ENCODE data around the gene CREB5. TPM values are rescaled to one million over a fixed set of nuclear protein-coding genes. Genes with fewer than 3 reads are reported as not detected.
A peak's percentile ranks its signal among the peaks of the same experiment; 100 is the strongest.

Gene CREB5
- total and polyA plus RNA-seq, 2 donors (not counting 3 experiments of a cell fraction or from before 2014, with no cell fraction given), result 19.6 to 28.4 TPM

DNA sequence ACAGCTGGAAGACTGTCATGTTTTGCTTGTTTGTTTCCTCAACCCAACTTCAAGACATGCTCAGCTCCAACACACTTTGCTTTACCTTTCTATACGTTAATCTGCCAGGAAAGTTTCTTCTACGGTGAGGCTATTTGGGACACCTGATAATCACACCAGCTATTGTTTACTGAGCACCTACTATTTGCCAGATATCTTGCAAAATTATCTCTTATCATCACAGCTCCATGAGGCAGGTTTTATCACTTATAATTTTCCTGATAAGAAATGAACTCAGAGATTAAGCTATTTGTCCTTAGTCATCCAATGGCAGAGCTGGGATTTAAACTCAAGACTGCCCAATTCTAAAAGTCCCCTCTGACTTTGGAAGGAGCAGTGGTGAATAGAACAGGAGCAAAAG is 117.4 kb downstream of the CREB5 start:
- H2AFZ ChIP-seq (ENCODE audit: low read depth, low read length), result no peak overlapping the region
- intact Hi-C loops (cut with micrococcal nuclease) (loop anchor here (1.0 to 2.0 kb wide), 5 partner anchors 20 to 156 kb away; no protein-coding TSS in a partner anchor), dilution Hi-C loops (cut with MboI; ENCODE audit: extremely low pct_ligation_motif_present, low sequenced_read_pairs) (no loop called here)
- H3K27me3 ChIP-seq (ENCODE audit: control insufficient read depth in 2 of 2, insufficient read depth in 2 of 2, low read length in 2 of 2), result no peaks in the 10 kb centered on the region
- no peaks in the 10 kb centered on the region for H4K20me1 ChIP-seq (replicated peaks; ENCODE audit: control insufficient read depth, extremely low read depth, insufficient read depth, low read length)
- no peaks in the 10 kb centered on the region for H3K36me3 ChIP-seq (ENCODE audit: control insufficient read depth in 2 of 2, extremely low read depth in 1 of 2, insufficient read depth in 2 of 2, low read length in 2 of 2)
- H3K4me2 ChIP-seq (ENCODE audit: insufficient read depth, low read length), result peak overlapping the region; percentile 54
- FAIRE-seq (no peak), DNase-seq (ENCODE audit: low read depth, low spot score) (no peak)
- peaks cover 31% of the 10 kb centered on the region for H3K4me1 ChIP-seq (ENCODE audit: control insufficient read depth, extremely low read depth, insufficient read depth, low read length)
- H3K4me3 ChIP-seq (replicated peaks in 1 of 3; ENCODE audit: insufficient read depth in 1 of 3, low read depth in 1 of 3, low read length in 3 of 3), result no peak overlapping the region
- no peaks in the 10 kb centered on the region for H3K9me1 ChIP-seq (replicated peaks; ENCODE audit: control insufficient read depth, extremely low read depth, insufficient read depth, low read length)
- BruUV-seq (replicated peaks), result no TSS peak
- no peak overlapping the region for H3K9ac ChIP-seq (replicated peaks; ENCODE audit: extremely low read depth, insufficient read depth, low read length)
- H3K27ac ChIP-seq (ENCODE audit: insufficient read depth, low read depth, low read length), result peak overlapping the region; percentile 47
- ChIA-PET POLR2A (no interaction called here), CTCF (interaction anchor here (0.7 to 2.4 kb wide), 10 partner anchors 11 to 427 kb away, joined by 3 to 8 read pairs (median 4); no protein-coding TSS in a partner anchor)
- no peaks in the 10 kb centered on the region for H3K9me3 ChIP-seq (replicated peaks; ENCODE audit: control insufficient read depth, insufficient read depth, low read length)
- H3K79me2 ChIP-seq (ENCODE audit: control insufficient read depth, insufficient read depth, low read length), result no peaks in the 10 kb centered on the region
- TF ChIP-seq EZH2 (IDR thresholded peaks at IDR 0.05; ENCODE audit: borderline replicate concordance, low read depth, low read length, severe bottlenecking) (no peak), JUN (IDR thresholded peaks at IDR 0.05; ENCODE audit: borderline replicate concordance, insufficient read depth, insufficient read length, low read depth) (no peak), POLR2A (IDR thresholded peaks at IDR 0.05; ENCODE audit: low read depth, low read length) (no peak), GATA2 (IDR thresholded peaks at IDR 0.05; ENCODE audit: insufficient read depth, insufficient read length, low read depth, low read length) (no peak), POLR2AphosphoS5 (IDR thresholded peaks at IDR 0.05; ENCODE audit: insufficient read depth, low read depth, low read length) (no peak), FOS (IDR thresholded peaks at IDR 0.05; ENCODE audit: borderline replicate concordance, insufficient read depth, low read length) (no peak)

DNA sequence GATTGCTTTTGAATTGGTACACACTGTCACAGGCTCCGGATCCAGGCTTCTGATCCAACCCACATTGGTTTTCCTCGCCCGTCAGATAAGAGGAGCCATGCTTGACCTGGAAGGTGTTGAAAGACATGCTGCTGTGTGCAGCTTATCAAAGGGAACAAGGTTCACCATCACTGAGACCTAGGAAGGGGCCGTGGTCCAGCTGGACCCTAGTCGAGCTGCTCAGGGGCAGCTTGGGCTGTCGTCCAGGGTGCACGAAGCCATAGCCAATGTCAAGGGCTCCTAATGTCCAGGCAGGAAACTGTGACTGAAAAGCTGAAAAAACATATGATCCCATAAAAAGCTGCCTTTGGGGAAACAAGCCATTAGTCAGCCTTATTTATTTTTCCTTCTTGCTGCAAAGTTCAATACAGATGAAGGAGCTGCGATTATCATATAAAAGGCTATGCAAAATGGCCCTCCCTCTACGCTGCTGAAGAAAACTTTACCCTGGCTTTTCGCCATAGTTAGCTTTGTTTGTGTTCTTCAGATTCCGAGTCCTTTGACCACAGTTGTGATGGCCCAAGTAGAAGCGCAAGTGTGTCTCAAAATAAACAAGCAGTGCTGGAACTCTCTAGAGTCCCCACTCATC is 118.0 kb downstream of the CREB5 start:
- TF ChIP-seq, protein P1, sequence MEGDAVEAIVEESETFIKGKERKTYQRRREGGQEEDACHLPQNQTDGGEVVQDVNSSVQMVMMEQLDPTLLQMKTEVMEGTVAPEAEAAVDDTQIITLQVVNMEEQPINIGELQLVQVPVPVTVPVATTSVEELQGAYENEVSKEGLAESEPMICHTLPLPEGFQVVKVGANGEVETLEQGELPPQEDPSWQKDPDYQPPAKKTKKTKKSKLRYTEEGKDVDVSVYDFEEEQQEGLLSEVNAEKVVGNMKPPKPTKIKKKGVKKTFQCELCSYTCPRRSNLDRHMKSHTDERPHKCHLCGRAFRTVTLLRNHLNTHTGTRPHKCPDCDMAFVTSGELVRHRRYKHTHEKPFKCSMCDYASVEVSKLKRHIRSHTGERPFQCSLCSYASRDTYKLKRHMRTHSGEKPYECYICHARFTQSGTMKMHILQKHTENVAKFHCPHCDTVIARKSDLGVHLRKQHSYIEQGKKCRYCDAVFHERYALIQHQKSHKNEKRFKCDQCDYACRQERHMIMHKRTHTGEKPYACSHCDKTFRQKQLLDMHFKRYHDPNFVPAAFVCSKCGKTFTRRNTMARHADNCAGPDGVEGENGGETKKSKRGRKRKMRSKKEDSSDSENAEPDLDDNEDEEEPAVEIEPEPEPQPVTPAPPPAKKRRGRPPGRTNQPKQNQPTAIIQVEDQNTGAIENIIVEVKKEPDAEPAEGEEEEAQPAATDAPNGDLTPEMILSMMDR (IDR thresholded peaks at IDR 0.05; ENCODE audit: extremely low read depth in 1 of 2, insufficient read depth in 1 of 2, low read depth in 1 of 2, low read length in 2 of 2), result no peak
- TF ChIP-seq EZH2 (IDR thresholded peaks at IDR 0.05; ENCODE audit: borderline replicate concordance, low read depth, low read length, severe bottlenecking), result no peak
- TF ChIP-seq, protein P2, sequence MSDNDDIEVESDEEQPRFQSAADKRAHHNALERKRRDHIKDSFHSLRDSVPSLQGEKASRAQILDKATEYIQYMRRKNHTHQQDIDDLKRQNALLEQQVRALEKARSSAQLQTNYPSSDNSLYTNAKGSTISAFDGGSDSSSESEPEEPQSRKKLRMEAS (IDR thresholded peaks at IDR 0.05; ENCODE audit: insufficient read depth, insufficient read length), result no peak
- peak; percentile 65 for TF ChIP-seq POLR2AphosphoS5 (IDR thresholded peaks at IDR 0.05; ENCODE audit: insufficient read depth, low read depth, low read length)
- TF ChIP-seq FOS (IDR thresholded peaks at IDR 0.05; ENCODE audit: borderline replicate concordance, insufficient read depth, low read length), result peak; percentile 59
- TF ChIP-seq MYC (IDR thresholded peaks at IDR 0.05; ENCODE audit: low read depth, low read length), result no peak
- TF ChIP-seq POLR2A (IDR thresholded peaks at IDR 0.05; ENCODE audit: low read depth, low read length), result peak; percentile 62
- peak; percentile 46 for TF ChIP-seq GATA2 (IDR thresholded peaks at IDR 0.05; ENCODE audit: insufficient read depth, insufficient read length, low read depth, low read length)
- peak; percentile 79 for TF ChIP-seq JUN (IDR thresholded peaks at IDR 0.05; ENCODE audit: borderline replicate concordance, insufficient read depth, insufficient read length, low read depth)
- Histone ChIP-seq H3K9ac (replicated peaks; ENCODE audit: extremely low read depth, insufficient read depth, low read length) (peak overlapping the region; percentile 5), H4K20me1 (replicated peaks; ENCODE audit: control insufficient read depth, extremely low read depth, insufficient read depth, low read length) (no peaks in the 10 kb centered on the region), H3K27me3 (ENCODE audit: control insufficient read depth in 2 of 2, insufficient read depth in 2 of 2, low read length in 2 of 2) (no peaks in the 10 kb centered on the region), H3K9me1 (replicated peaks; ENCODE audit: control insufficient read depth, extremely low read depth, insufficient read depth, low read length) (no peaks in the 10 kb centered on the region), H3K4me3 (replicated peaks in 1 of 3; ENCODE audit: insufficient read depth in 1 of 3, low read depth in 1 of 3, low read length in 3 of 3) (peak overlapping the region in 1 of 3 experiments; percentile 16), H3K79me2 (ENCODE audit: control insufficient read depth, insufficient read depth, low read length) (no peaks in the 10 kb centered on the region), H3K4me2 (ENCODE audit: insufficient read depth, low read length) (peak overlapping the region; percentile 54), H3K4me1 (ENCODE audit: control insufficient read depth, extremely low read depth, insufficient read depth, low read length) (peaks cover 31% of the 10 kb centered on the region), H2AFZ (ENCODE audit: low read depth, low read length) (peak overlapping the region; percentile 80), H3K36me3 (ENCODE audit: control insufficient read depth in 2 of 2, extremely low read depth in 1 of 2, insufficient read depth in 2 of 2, low read length in 2 of 2) (no peaks in the 10 kb centered on the region), H3K27ac (ENCODE audit: insufficient read depth, low read depth, low read length) (peak overlapping the region; percentile 61), H3K9me3 (replicated peaks; ENCODE audit: control insufficient read depth, insufficient read depth, low read length) (no peaks in the 10 kb centered on the region)
- FAIRE-seq, result peak; percentile 95
- ChIA-PET CTCF (interaction anchor here (0.7 to 2.4 kb wide), 12 partner anchors 9 to 426 kb away, joined by 3 to 8 read pairs (median 4); no protein-coding TSS in a partner anchor), POLR2A (no interaction called here)
- no TSS peak for BruUV-seq (replicated peaks)
- peak; percentile 96 for DNase-seq (ENCODE audit: low read depth, low spot score)
- intact Hi-C loops (cut with micrococcal nuclease), result loop anchor here (1.0 to 2.0 kb wide), 5 partner anchors 21 to 155 kb away; no protein-coding TSS in a partner anchor
- dilution Hi-C loops (cut with MboI; ENCODE audit: extremely low pct_ligation_motif_present, low sequenced_read_pairs), result no loop called here

Measured in endothelial cell of umbilical vein (primary cell).